ENCODE measurements around the gene PEPD. TPM values are rescaled to one million over a fixed set of nuclear protein-coding genes. Genes with fewer than 3 reads are reported as not detected.

PEPD gene
- total and polyA plus RNA-seq, 10 of the 15 experiments (the other 5 are each of a cell fraction or from before 2014, with no cell fraction given): 1.4 to 52.0 (median 20.2) TPM

GRCh38 chr19:33448159-33448516 lies 73.5 kb downstream of the PEPD start (continued):
- TF ChIP-seq CUX1 (IDR thresholded peaks at IDR 0.05; ENCODE audit: insufficient replicate concordance, low read depth, low read length) (no peak), CBX3 (IDR thresholded peaks at IDR 0.05; ENCODE audit: borderline replicate concordance, low read depth) (no peak)

GRCh38 chr19:33447336-33448158 lies 74.0 kb downstream of the PEPD start:
- H3K79me2 ChIP-seq (ENCODE audit: control insufficient read depth, insufficient read depth, low read length): no peaks in the 10 kb centered on the region
- POLR2A ChIA-PET: interaction anchor here (0.6 kb wide), 1 partner anchor 322 kb away, joined by 3 read pairs; no protein-coding TSS in a partner anchor
- no peaks in the 10 kb centered on the region for H4K20me1 ChIP-seq (ENCODE audit: control insufficient read depth, insufficient read depth)
- RAD21 ChIA-PET (ENCODE audit: unreplicated experiment): no interaction called here
- BruUV-seq (replicated peaks): no TSS peak
- DNase-seq (ENCODE audit: low read depth, low spot score): no peak
- in situ Hi-C loops (cut with MboI) (no loop called here), intact Hi-C loops (cut with micrococcal nuclease; ENCODE audit: unreplicated experiment) (no loop called here)
- no peak overlapping the region for H2AFZ ChIP-seq (ENCODE audit: control insufficient read depth, low read depth, low read length)
- no peak for FAIRE-seq
- H3K36me3 ChIP-seq (ENCODE audit: control insufficient read depth in 2 of 2, insufficient read depth in 2 of 2, low read length in 1 of 2): no peaks in the 10 kb centered on the region
- no peaks in the 10 kb centered on the region for H3K9me3 ChIP-seq (replicated peaks; ENCODE audit: control insufficient read depth, insufficient read depth, low read length)
- SMC1A ChIA-PET (ENCODE audit: uncharacterized antibody, unreplicated experiment): no interaction called here
- CTCF ChIA-PET: interaction anchor here (1.4 kb wide), 1 partner anchor 17 kb away, joined by 3 read pairs; no protein-coding TSS in a partner anchor
- H3K9ac ChIP-seq (ENCODE audit: control insufficient read depth, insufficient read depth, low read length): no peak overlapping the region
- 63% methylated on average over 18 of the region's 18 CpGs for WGBS (ENCODE audit: insufficient coverage, insufficient replicate concordance, low lambda C conversion rate, missing lambda C conversion rate)
- no peaks in the 10 kb centered on the region for H3K4me1 ChIP-seq (ENCODE audit: control insufficient read depth, insufficient read depth, low read length)
- H3K27me3 ChIP-seq (replicated peaks in 1 of 2; ENCODE audit: control insufficient read depth in 2 of 2, insufficient read depth in 2 of 2, low read length in 1 of 2): no peaks in the 10 kb centered on the region
- H3K27ac ChIP-seq (ENCODE audit: control insufficient read depth, insufficient read depth): no peak overlapping the region
- no peak for ATAC-seq
- H3K4me3 ChIP-seq: no peak overlapping the region
- no peak overlapping the region for H3K4me2 ChIP-seq (ENCODE audit: control insufficient read depth, insufficient read depth)
- TF ChIP-seq RB1 (IDR thresholded peaks at IDR 0.05; ENCODE audit: borderline replicate concordance) (no peak), FOXM1 (IDR thresholded peaks at IDR 0.05; ENCODE audit: low read depth, low read length) (no peak), ZNF622 (IDR thresholded peaks at IDR 0.05) (no peak), ATF2 (IDR thresholded peaks at IDR 0.05; ENCODE audit: low read length) (no peak), ZNF592 (IDR thresholded peaks at IDR 0.05) (no peak), ETV6 (conservative IDR thresholded peaks at IDR 0.05 in 1 of 2, IDR thresholded peaks at IDR 0.05 in 1 of 2; ENCODE audit: borderline replicate concordance in 1 of 2, low read depth in 1 of 2) (no peak), MYC (IDR thresholded peaks at IDR 0.05; ENCODE audit: insufficient read depth, insufficient read length, insufficient replicate concordance, low read length, severe bottlenecking) (no peak), GABPA (IDR thresholded peaks at IDR 0.05; ENCODE audit: low read depth) (no peak)
